B cell (primary cell): Measurements from ENCODE around the gene C1orf116.

Source experiments
- CTCF ChIP-seq: fragments of 200-600 bp; IDR thresholded peaks from one replicate; pipeline ENCODE4 v1.8.0; 2022; ENCODE audit warnings: antibody characterized with exemption, mild to moderate bottlenecking
- EZH2 ChIP-seq: IDR thresholded peaks from 2 replicates; pipeline ENCODE4 v1.6.1; 2012; ENCODE audit warnings: borderline replicate concordance, low read depth, mild to moderate bottlenecking, moderate library complexity, low read length; ENCODE audit not compliant: insufficient read depth, poor library complexity, severe bottlenecking

GRCh38 chr1:207034998-207035397, 2.4 kb upstream of the C1orf116 start:
- TF ChIP-seq CTCF (no peak), EZH2 (no peak)
